NCI-H1105 treated with DMSO at 0.1 percent for 48 hours (cell line): ENCODE measurements around the gene OR8K3.

ENCODE experiments used
- DNase-seq: peaks from one replicate; lab custom pipeline; 2025; lab: John Stamatoyannopoulos, UW

OR8K3 gene

GRCh38 chr11:56314844-56315243 is at the start of gene OR8K3:
TSS of gene OR8K3 (plus strand) at chr11:56315144. CDS start at chr11:56318307, 3,163 bp downstream.
- DNase-seq = no peak

GRCh38 chr11:56271092-56271491 is 43.9 kb upstream of the OR8K3 start:
- DNase-seq = peak; percentile 4

DNA sequence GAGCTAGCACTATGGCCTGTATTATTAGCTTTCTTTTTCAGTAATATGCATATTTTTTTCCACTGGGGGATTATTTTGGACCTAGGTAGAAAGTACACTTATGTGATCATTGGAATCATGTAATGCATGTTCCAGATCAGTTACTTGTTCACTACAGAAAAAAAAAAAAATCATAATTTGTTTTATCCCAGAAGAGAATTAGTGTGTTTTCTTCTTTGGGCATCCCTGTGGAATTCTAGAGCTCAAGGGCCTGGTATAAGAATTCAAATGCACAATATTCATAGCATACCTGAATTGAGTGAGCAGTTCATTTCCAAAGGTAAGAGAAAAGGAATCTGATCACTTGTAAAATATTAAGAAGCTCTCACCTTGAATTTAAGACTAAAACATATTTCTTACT is 41.1 kb upstream of the OR8K3 start, which contains the start of gene OR5T1:
Gene OR5T1, plus strand, starts transcription at position 301 of the 400 bp plus-strand sequence. CDS start 1,485 bp downstream, outside the sequence.
- no peak for DNase-seq

- DNase-seq = no peak
These were observed 22.8 kb upstream of the OR8K3 start, which contains the start of gene OR8H1 for GRCh38 chr11:56292154-56292553. TSS of gene OR8H1 (minus strand) at chr11:56292254. CDS start at chr11:56291062, 1,192 bp downstream.

DNA sequence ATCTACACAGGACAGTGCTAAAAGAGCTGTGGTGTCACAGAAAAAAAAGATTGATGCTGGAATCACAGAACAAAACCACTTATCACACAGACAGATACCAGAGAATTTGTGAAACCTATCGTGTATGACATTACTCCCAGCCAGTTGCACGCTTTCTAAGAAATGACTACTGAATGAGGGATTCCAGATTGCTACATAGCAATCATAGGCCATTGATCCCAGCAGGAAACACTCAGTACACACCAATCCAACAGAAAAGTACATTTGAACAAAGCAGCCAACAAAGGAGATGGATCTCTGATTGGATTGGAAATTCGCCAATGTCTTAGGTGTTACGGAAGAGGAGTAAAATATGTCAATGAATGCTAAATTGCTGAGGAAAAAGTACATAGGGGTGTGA is 18.0 kb upstream of the OR8K3 start:
- no peak for DNase-seq

DNA sequence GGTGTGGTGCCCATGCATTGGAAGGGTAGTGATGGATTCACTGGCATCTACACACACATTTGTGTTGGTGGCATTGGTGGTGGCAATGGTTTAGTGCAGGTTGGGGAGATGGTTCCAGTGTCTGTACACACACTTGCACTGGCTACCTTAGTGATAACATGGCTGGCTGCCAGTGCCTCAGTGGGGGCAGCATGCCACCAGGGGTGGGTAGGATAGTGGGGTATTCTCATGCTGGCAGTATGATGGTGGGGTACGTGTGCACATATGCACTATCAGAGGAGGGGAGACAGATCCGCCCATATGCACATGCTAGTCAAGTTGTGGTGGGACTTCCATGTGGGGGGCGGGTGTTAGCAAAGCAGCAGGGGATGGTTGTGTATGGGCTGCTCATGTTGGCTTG is 7.1 kb upstream of the OR8K3 start:
- DNase-seq = no peak

GRCh38 chr11:56331861-56332491 is 17.0 kb downstream of the OR8K3 start:
- DNase-seq = no peak

GRCh38 chr11:56333156-56333555 is 18.2 kb downstream of the OR8K3 start:
- DNase-seq = no peak

DNA sequence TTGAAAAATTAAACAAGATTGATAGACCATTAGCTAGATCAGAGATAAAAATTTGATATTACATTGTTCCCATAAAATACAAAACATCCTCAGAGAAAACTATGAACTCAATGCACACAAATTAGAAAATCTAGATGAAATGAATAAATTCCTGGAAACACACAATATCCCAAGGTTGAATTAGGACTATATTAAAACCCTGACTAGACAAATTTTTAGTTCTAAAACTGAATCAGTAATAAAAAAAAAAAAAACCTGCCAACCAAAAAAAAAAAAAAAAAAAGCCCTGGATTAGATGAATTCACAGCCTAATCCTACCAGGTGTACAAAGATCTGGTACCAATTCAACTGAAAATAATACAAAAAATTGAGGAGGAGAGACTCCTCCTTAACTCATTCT is 25.3 kb downstream of the OR8K3 start:
- DNase-seq = no peak

GRCh38 chr11:56345739-56346138 is 30.8 kb downstream of the OR8K3 start, which contains the start of gene OR8K1:
TSS of gene OR8K1 (plus strand) at chr11:56346039. CDS start at chr11:56346039, 0 bp downstream.
- no peak for DNase-seq

DNA sequence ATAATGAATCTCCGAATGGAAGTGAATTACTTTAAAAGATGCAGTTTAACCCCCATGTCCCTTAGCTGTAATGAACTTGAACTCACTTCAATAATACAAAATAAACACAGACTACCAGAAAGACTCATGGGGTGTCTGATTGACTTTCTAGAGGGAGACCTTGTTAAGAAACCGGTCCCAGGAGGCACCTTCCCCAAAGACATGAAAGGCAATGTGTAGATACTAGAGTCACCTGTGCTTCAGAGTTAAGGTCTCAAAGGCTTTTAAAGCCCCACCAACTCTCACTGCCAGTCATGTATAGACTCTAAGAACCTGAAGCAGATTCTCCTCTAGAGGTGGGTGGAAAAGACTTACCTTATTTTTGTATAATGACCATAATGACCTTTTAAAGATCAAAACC is 39.0 kb downstream of the OR8K3 start, which contains the start of gene OR8J1:
Gene OR8J1, plus strand, starts transcription at position 301 of the 400 bp plus-strand sequence. CDS start 5,956 bp downstream, outside the sequence.
- DNase-seq = no peak
